SK-N-SH (cell line): Measurements from ENCODE around the gene ABHD8. TPM values are rescaled to one million over a fixed set of nuclear protein-coding genes. Genes with fewer than 3 reads are reported as not detected.

ENCODE experiments used
- CTCF ChIA-PET: fragments of 300-600, 350-600 bp; formaldehyde crosslinking; extraction: SDS; loops from one replicate; lab custom pipeline; 2021; lab: Yijun Ruan, JAX
- POLR2A ChIA-PET: fragments of 350-600 bp; sonication (Branson Sonifier 250); formaldehyde crosslinking; extraction: SDS; loops from one replicate; lab custom pipeline; 2020; ENCODE audit warnings: antibody characterized with exemption, inconsistent platforms; lab: Yijun Ruan, JAX
- DNase-seq: peaks from one replicate; pipeline ENCODE4 v3.0.0; 2012
- H2AFZ ChIP-seq: fragments of 200-600 bp; sonication (generic); 2 replicates; pipeline ENCODE4 v1.8.1; 2016; ENCODE audit warnings: antibody characterized with exemption, mild to moderate bottlenecking, low read depth
- H3F3A ChIP-seq: fragments of 200-600 bp; sonication (generic); replicated peaks from 2 replicates; pipeline ENCODE3; 2016; ENCODE audit warnings: antibody characterized with exemption, mild to moderate bottlenecking; ENCODE audit not compliant: insufficient read depth
- H3K27ac ChIP-seq, 2 experiments: fragments of 200-500 bp in 1 of 2; fragments of 200-600 bp in 1 of 2; sonication (Bioruptor generic) in 1 of 2; sonication (generic), shearing (Covaris generic) in 1 of 2; 2 replicates each; pipeline versions ENCODE4 v1.5.1 to v1.6.1; 2014 to 2016; ENCODE audit warnings: low read depth in 2 of 2, inconsistent platforms in 1 of 2, low read length in 1 of 2, mild to moderate bottlenecking in 1 of 2, mixed read lengths in 1 of 2
- H3K27me3 ChIP-seq: fragments of 200-600 bp; sonication (generic), shearing (Covaris generic); 2 replicates; pipeline ENCODE4 v1.6.1; 2016; ENCODE audit warnings: mixed run types; ENCODE audit not compliant: insufficient read depth
- H3K36me3 ChIP-seq, 2 experiments: fragments of 200-500 bp in 1 of 2; fragments of 200-600 bp in 1 of 2; sonication (Bioruptor generic) in 1 of 2; sonication (generic) in 1 of 2; replicated peaks in 1 of 2; 2 replicates each; pipeline versions ENCODE3 to v1.5.1; 2014 to 2016; ENCODE audit warnings: low read length in 1 of 2, mild to moderate bottlenecking in 1 of 2; ENCODE audit not compliant: insufficient read depth in 2 of 2, control insufficient read depth in 1 of 2
- H3K4me1 ChIP-seq, 2 experiments: fragments of 200-500 bp in 1 of 2; fragments of 200-600 bp in 1 of 2; sonication (Bioruptor generic) in 1 of 2; sonication (generic), shearing (Covaris generic) in 1 of 2; 2 replicates each; pipeline versions ENCODE4 v1.5.1 to v1.6.1; 2014 to 2016; ENCODE audit warnings: low read depth in 1 of 2, low read length in 1 of 2, mixed run types in 1 of 2; ENCODE audit not compliant: insufficient read depth in 2 of 2, control insufficient read depth in 1 of 2
- H3K4me2 ChIP-seq: fragments of 200-600 bp; sonication (generic), shearing (Covaris generic); 2 replicates; pipeline ENCODE4 v1.6.1; 2017; ENCODE audit warnings: mixed run types
- H3K4me3 ChIP-seq, 2 experiments: fragments of 200-500 bp in 1 of 2; fragments of 200-600 bp in 1 of 2; sonication (Bioruptor generic) in 1 of 2; sonication (generic), shearing (Covaris generic) in 1 of 2; 2 replicates each; pipeline versions ENCODE4 v1.5.1 to v1.8.1; 2014 to 2016; ENCODE audit warnings: low read depth in 2 of 2, inconsistent platforms in 1 of 2, low read length in 1 of 2, mild to moderate bottlenecking in 1 of 2, mixed read lengths in 1 of 2, moderate library complexity in 1 of 2
- H3K79me2 ChIP-seq: fragments of 200-600 bp; sonication (generic); 2 replicates; pipeline ENCODE4 v1.8.1; 2017; ENCODE audit warnings: mild to moderate bottlenecking; ENCODE audit not compliant: insufficient read depth
- H3K9ac ChIP-seq: fragments of 200-600 bp; sonication (generic); 2 replicates; pipeline ENCODE4 v1.6.1; 2017; ENCODE audit warnings: mixed run types
- H3K9me2 ChIP-seq: fragments of 200-600 bp; sonication (generic); 2 replicates; pipeline ENCODE4 v1.6.1; 2017; ENCODE audit warnings: mixed run types
- H3K9me3 ChIP-seq: fragments of 200-600 bp; sonication (generic); 2 replicates; pipeline ENCODE4 v1.6.1; 2017; ENCODE audit warnings: mixed run types, mild to moderate bottlenecking, moderate library complexity
- H4K20me1 ChIP-seq: fragments of 200-600 bp; sonication (generic); 2 replicates; pipeline ENCODE4 v1.6.1; 2017; ENCODE audit warnings: mild to moderate bottlenecking, mixed run types; ENCODE audit not compliant: insufficient read depth
- CTCF ChIP-seq: fragments of 200-600 bp; sonication (generic); IDR thresholded peaks from 2 replicates; pipeline ENCODE4 v1.6.1; 2017; ENCODE audit warnings: antibody characterized with exemption, mild to moderate bottlenecking, moderate library complexity
- ELF1 ChIP-seq: IDR thresholded peaks from 2 replicates; pipeline ENCODE4 v1.4.0; 2012
- FOSL2 ChIP-seq: IDR thresholded peaks from 2 replicates; pipeline ENCODE4 v1.4.0; 2012; ENCODE audit warnings: low read depth, mild to moderate bottlenecking, moderate library complexity, borderline replicate concordance
- JUND ChIP-seq: IDR thresholded peaks from 2 replicates; pipeline ENCODE4 v1.4.0; 2012
- MEF2A ChIP-seq: IDR thresholded peaks from 2 replicates; pipeline ENCODE4 v1.4.0; 2012; ENCODE audit warnings: low read depth, borderline replicate concordance
- MXI1 ChIP-seq: IDR thresholded peaks from 2 replicates; pipeline ENCODE4 v1.6.1; 2012; ENCODE audit warnings: mild to moderate bottlenecking, low read depth, low read length, improper control_type of control experiment
- NRF1 ChIP-seq: IDR thresholded peaks from 2 replicates; pipeline ENCODE4 v1.6.1; 2012; ENCODE audit warnings: low read depth, mild to moderate bottlenecking, low read length
- POLR2AphosphoS5 ChIP-seq: IDR thresholded peaks from 2 replicates; pipeline ENCODE4 v1.6.1; 2012; ENCODE audit warnings: low read depth, low read length
- RAD21 ChIP-seq: IDR thresholded peaks from 2 replicates; pipeline ENCODE4 v1.6.1; 2012; ENCODE audit warnings: mild to moderate bottlenecking, low read length
- SMC3 ChIP-seq: IDR thresholded peaks from 2 replicates; pipeline ENCODE4 v1.6.1; 2012; ENCODE audit warnings: low read depth, low read length, improper control_type of control experiment
- TCF12 ChIP-seq: IDR thresholded peaks from 2 replicates; pipeline ENCODE4 v1.4.0; 2012
- YY1 ChIP-seq: IDR thresholded peaks from 2 replicates; pipeline ENCODE4 v1.4.0; 2012; ENCODE audit warnings: low read depth, mild to moderate bottlenecking
- WGBS: methylation state at CpG from one replicate; pipeline ENCODE4 v1.1.6; 2017; ENCODE audit warnings: low lambda C conversion rate; 5-methylcytosine and 5-hydroxymethylcytosine counted together
- polyA plus RNA-seq, 3 experiments: library from polyadenylated mRNA; depleted of rRNA; stranded (reverse); fragments of >200 nt; gene quantifications; 2 replicates each; pipeline ENCODE4 v1.2.3, GENCODE V29; 2012
- TF ChIP-seq, protein P1 (sequence below): IDR thresholded peaks from 2 replicates; pipeline ENCODE4 v1.4.0; 2012; ENCODE audit warnings: low read depth, borderline replicate concordance

Gene ABHD8
- polyA plus RNA-seq, 1 of the 3 experiments (the other 2 are of a cell fraction) = 11.1 TPM

GRCh38 chr19:17243830-17244617, 59.2 kb downstream of the ABHD8 start (continued):
- TF ChIP-seq, protein P1, sequence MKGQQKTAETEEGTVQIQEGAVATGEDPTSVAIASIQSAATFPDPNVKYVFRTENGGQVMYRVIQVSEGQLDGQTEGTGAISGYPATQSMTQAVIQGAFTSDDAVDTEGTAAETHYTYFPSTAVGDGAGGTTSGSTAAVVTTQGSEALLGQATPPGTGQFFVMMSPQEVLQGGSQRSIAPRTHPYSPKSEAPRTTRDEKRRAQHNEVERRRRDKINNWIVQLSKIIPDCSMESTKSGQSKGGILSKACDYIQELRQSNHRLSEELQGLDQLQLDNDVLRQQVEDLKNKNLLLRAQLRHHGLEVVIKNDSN = no peak
- TF ChIP-seq FOSL2 (no peak), RAD21 (no peak), SMC3 (no peak), ELF1 (no peak), TCF12 (no peak), POLR2AphosphoS5 (no peak), CTCF (no peak), MEF2A (no peak), JUND (no peak), NRF1 (no peak), YY1 (no peak)

DNA sequence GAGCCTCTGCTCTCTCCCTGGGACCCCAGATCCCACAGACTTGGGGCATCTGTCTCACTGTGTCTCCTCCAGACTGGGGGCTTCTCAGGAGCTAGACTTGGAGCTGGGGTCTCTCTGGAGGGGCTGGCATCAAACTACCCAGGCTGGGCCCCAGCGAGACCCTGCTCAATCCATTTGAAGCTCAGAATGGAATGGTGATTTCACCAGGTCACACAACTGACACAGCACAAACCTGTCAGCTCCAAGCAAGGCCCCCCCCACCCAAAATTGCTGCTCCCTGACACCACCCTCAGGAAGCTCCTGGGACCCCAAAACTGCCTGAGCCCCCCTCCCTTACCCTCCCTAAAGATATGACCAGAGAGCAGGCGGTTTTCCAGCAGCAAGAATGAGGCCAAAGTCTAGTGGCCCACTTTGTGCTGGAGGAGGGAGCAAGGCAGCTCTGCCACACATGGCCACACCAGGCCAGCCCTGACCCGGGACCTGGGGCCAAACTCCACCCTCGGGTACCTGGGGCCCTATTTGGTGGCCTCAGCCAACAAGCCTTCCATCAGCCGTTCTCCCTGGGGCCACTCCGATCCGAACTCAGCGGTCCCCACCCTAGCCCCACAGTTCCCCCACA, 59.9 kb downstream of the ABHD8 start:
- H3F3A ChIP-seq = peaks cover 12% of the 10 kb centered on the region
- DNase-seq = peak; percentile 52
- H3K9ac ChIP-seq = peak overlapping the region; percentile 67
- H3K9me2 ChIP-seq = no peaks in the 10 kb centered on the region
- H3K9me3 ChIP-seq = no peaks in the 10 kb centered on the region
- WGBS = 53% methylated on average over 7 of the region's 8 CpGs
- peaks cover 16% of the 10 kb centered on the region; the same call in 1 of the 2 replicates for H4K20me1 ChIP-seq
- peak overlapping the region; percentile 99 for H3K4me2 ChIP-seq
- peak overlapping the region; percentile 92 to 97 for H3K4me3 ChIP-seq
- peaks cover 3 to 7% of the 10 kb centered on the region in 2 experiments for H3K36me3 ChIP-seq
- ChIA-PET CTCF (interaction anchor here (0.8 to 3.1 kb wide), 3 partner anchors 9 to 40 kb away, joined by 3 to 13 read pairs (median 3); no protein-coding TSS in a partner anchor), POLR2A (interaction anchor here (1.4 to 3.7 kb wide), 5 partner anchors 8 to 62 kb away, joined by 3 to 15 read pairs (median 5); partner anchors contain the start of genes ANKLE1, BABAM1, MRPL34 and USE1)
- TF ChIP-seq CTCF (no peak), MXI1 (0 out of 2 replicates have a peak, but pooled peaks have one; percentile 6)
- TF ChIP-seq, protein P1 = no peak
- peaks cover 6 to 23% of the 10 kb centered on the region in 2 experiments; a peak in 2 of 4 replicates for H3K4me1 ChIP-seq
- no peaks in the 10 kb centered on the region for H3K27me3 ChIP-seq
- no peak overlapping the region for H2AFZ ChIP-seq
- peak overlapping the region; percentile 34 to 81; a peak in 3 of 4 replicates for H3K27ac ChIP-seq
- H3K79me2 ChIP-seq = peaks cover 65% of the 10 kb centered on the region
